Cerebellar nuclear complex (tissue), 1 donor: ENCODE data around the gene AQP6.

Experiments used
- DNase-seq, 2 experiments: peaks; one replicate each; lab custom pipeline; 2025; lab: John Stamatoyannopoulos, UW

The AQP6 gene

GRCh38 chr12:49956663-49957569 is 15.8 kb upstream of the AQP6 start:
- no peak for DNase-seq

GRCh38 chr12:49957570-49957967 is 15.2 kb upstream of the AQP6 start:
- no peak for DNase-seq

- DNase-seq, result no peak
Measured at GRCh38 chr12:49959685-49960473, 12.9 kb upstream of the AQP6 start.

- DNase-seq, result no peak
Measured at GRCh38 chr12:49960474-49961110, 12.2 kb upstream of the AQP6 start.

- no peak for DNase-seq
Measured at GRCh38 chr12:49961111-49961922, 11.4 kb upstream of the AQP6 start, which contains the start of gene AQP5. AQP5 (plus strand) TSS chr12:49961872; CDS start chr12:49962018, 146 bp downstream.

GRCh38 chr12:49961993-49962764 is 10.6 kb upstream of the AQP6 start:
- no peak for DNase-seq

- DNase-seq, result no peak
Measured at GRCh38 chr12:49962861-49963765, 9.6 kb upstream of the AQP6 start.

GRCh38 chr12:49963976-49964815 is 8.6 kb upstream of the AQP6 start:
- DNase-seq, result no peak

- DNase-seq, result no peak
Measured at GRCh38 chr12:49964849-49965624, 7.7 kb upstream of the AQP6 start.

- DNase-seq, result no peak
Measured at GRCh38 chr12:49965836-49966235, 6.9 kb upstream of the AQP6 start.

GRCh38 chr12:49966511-49967041 is 6.2 kb upstream of the AQP6 start:
- DNase-seq, result no peak

GRCh38 chr12:49967042-49967776 is 5.5 kb upstream of the AQP6 start:
- peak in 1 of 2 experiments; percentile 32 for DNase-seq

- DNase-seq, result no peak
Measured at GRCh38 chr12:49967777-49968250, 4.9 kb upstream of the AQP6 start.

GRCh38 chr12:49968471-49968870 is 4.3 kb upstream of the AQP6 start:
- DNase-seq, result no peak

- no peak for DNase-seq
Measured at GRCh38 chr12:49969027-49969426, 3.7 kb upstream of the AQP6 start.

GRCh38 chr12:49969651-49970429 is 2.9 kb upstream of the AQP6 start:
- no peak for DNase-seq
